ENCODE measurements around the gene EP400.
A peak's percentile ranks its signal among the peaks of the same experiment; 100 is the strongest.
"Not testable (repeated sequence)": the region's sequence is repeated elsewhere in the genome, so short reads cannot be mapped to it uniquely, and the experiment has no call there.

EP400 gene

GRCh38 chr12:132070298-132070697 lies 120.6 kb downstream of the EP400 start:
- DNase-seq: no peak

GRCh38 chr12:132071040-132071810 lies 121.5 kb downstream of the EP400 start:
- no peak for DNase-seq

- no peak for DNase-seq
These were observed 122.2 kb downstream of the EP400 start for GRCh38 chr12:132071830-132072384.

GRCh38 chr12:132074216-132074615 lies 124.5 kb downstream of the EP400 start:
- DNase-seq: no peak

GRCh38 chr12:132075026-132075713 lies 125.4 kb downstream of the EP400 start:
- no peak for DNase-seq

- no peak for DNase-seq
These were observed 126.2 kb downstream of the EP400 start for GRCh38 chr12:132075714-132076553.

GRCh38 chr12:132076711-132077110 lies 127.0 kb downstream of the EP400 start:
- DNase-seq: no peak

- DNase-seq: no peak
These were observed 127.8 kb downstream of the EP400 start for GRCh38 chr12:132077322-132078100.

- DNase-seq: no peak
These were observed 128.4 kb downstream of the EP400 start for GRCh38 chr12:132078190-132078589.

- DNase-seq: no peak
These were observed 129.5 kb downstream of the EP400 start for GRCh38 chr12:132079200-132079599.

- DNase-seq: no peak
These were observed 130.0 kb downstream of the EP400 start for GRCh38 chr12:132079695-132080094.

GRCh38 chr12:132080515-132080914 lies 130.8 kb downstream of the EP400 start:
- not testable (repeated sequence) for DNase-seq

- DNase-seq: no peak
These were observed 131.7 kb downstream of the EP400 start for GRCh38 chr12:132081423-132081822.

GRCh38 chr12:132083614-132083940 lies 133.8 kb downstream of the EP400 start:
- no peak for DNase-seq

- DNase-seq: peak; percentile 84
These were observed 134.3 kb downstream of the EP400 start for GRCh38 chr12:132083941-132084620.

GRCh38 chr12:132084621-132085290 lies 135.0 kb downstream of the EP400 start:
- DNase-seq: no peak

GRCh38 chr12:132085291-132085635 lies 135.5 kb downstream of the EP400 start:
- no peak for DNase-seq

- DNase-seq: no peak
These were observed 139.7 kb downstream of the EP400 start for GRCh38 chr12:132089407-132089910.

- DNase-seq: no peak
These were observed 144.6 kb downstream of the EP400 start for GRCh38 chr12:132094269-132094891.

GRCh38 chr12:132095520-132096409 lies 146.0 kb downstream of the EP400 start:
- DNase-seq: no peak
